Ureter (tissue), 1 donor: ENCODE results near the gene FAM13B. TPM values are rescaled to one million over a fixed set of nuclear protein-coding genes. Genes with fewer than 3 reads are reported as not detected.
"Not testable (repeated sequence)": the region's sequence is repeated elsewhere in the genome, so short reads cannot be mapped to it uniquely, and the experiment has no call there.

Source experiments
- DNase-seq: peaks from one replicate; pipeline ENCODE4 v3.0.0-alpha.2; 2020; ENCODE audit warnings: low spot score
- total RNA-seq: library from RNA; stranded (reverse); gene quantifications from one replicate; pipeline ENCODE4 v1.2.4, GENCODE V29; 2023
- donor health status: DM: yes; HTN: yes; CAD: no.

FAM13B gene
- total RNA-seq, 1 donor from 2014 or later = 76.5 TPM

GRCh38 chr5:138035605-138036537 lies 3.0 kb upstream of the FAM13B start:
- peak; percentile 57 for DNase-seq

GRCh38 chr5:138033907-138034306 lies 1.0 kb upstream of the FAM13B start:
- DNase-seq = no peak

GRCh38 chr5:138033386-138033808 lies 518 bp upstream of the FAM13B start:
- no peak for DNase-seq

GRCh38 chr5:138032028-138032571 lies 779 bp downstream of the FAM13B start:
- peak; percentile 82 for DNase-seq

- DNase-seq = no peak
Measured at GRCh38 chr5:138029944-138030343, 2.9 kb downstream of the FAM13B start.

- no peak for DNase-seq
Measured at GRCh38 chr5:138029501-138029900, 3.4 kb downstream of the FAM13B start.

GRCh38 chr5:138028971-138029365 lies 3.9 kb downstream of the FAM13B start:
- no peak for DNase-seq

- DNase-seq = not testable (repeated sequence)
Measured at GRCh38 chr5:138028262-138028970, 4.5 kb downstream of the FAM13B start.

- DNase-seq = not testable (repeated sequence)
Measured at GRCh38 chr5:138026793-138027192, 6.1 kb downstream of the FAM13B start.

- no peak for DNase-seq
Measured at GRCh38 chr5:138025285-138025684, 7.6 kb downstream of the FAM13B start.

- DNase-seq = no peak
Measured at GRCh38 chr5:138024117-138024516, 8.8 kb downstream of the FAM13B start.

GRCh38 chr5:138022912-138023311 lies 10.0 kb downstream of the FAM13B start:
- DNase-seq = no peak

- DNase-seq = no peak
Measured at GRCh38 chr5:138021771-138022170, 11.1 kb downstream of the FAM13B start.

- no peak for DNase-seq
Measured at GRCh38 chr5:138018849-138019248, 14.0 kb downstream of the FAM13B start.

- no peak for DNase-seq
Measured at GRCh38 chr5:138015916-138016315, 17.0 kb downstream of the FAM13B start.

- no peak for DNase-seq
Measured at GRCh38 chr5:138011991-138012390, 20.9 kb downstream of the FAM13B start.

GRCh38 chr5:138000102-138000723 lies 32.7 kb downstream of the FAM13B start:
- no peak for DNase-seq

- no peak for DNase-seq
Measured at GRCh38 chr5:137997726-137998213, 35.1 kb downstream of the FAM13B start.

GRCh38 chr5:137995749-137996128 lies 37.1 kb downstream of the FAM13B start:
- no peak for DNase-seq

GRCh38 chr5:137995077-137995748 lies 37.7 kb downstream of the FAM13B start:
- DNase-seq = no peak

GRCh38 chr5:137994556-137994955 lies 38.3 kb downstream of the FAM13B start:
- DNase-seq = no peak
